Endothelial cell of umbilical vein (primary cell): Measurements from ENCODE around the gene ZNG1B. TPM values are rescaled to one million over a fixed set of nuclear protein-coding genes. Genes with fewer than 3 reads are reported as not detected.
"Not testable (repeated sequence)": the region's sequence is repeated elsewhere in the genome, so short reads cannot be mapped to it uniquely, and the experiment has no call there.

ENCODE experiments used
- BruUV-seq: library from RNA; stranded (reverse); fragments of 400-500 nt; replicated peaks from 2 replicates; lab custom pipeline; 2021; lab: Mats Ljungman, UMichigan
- CTCF ChIA-PET: fragments of 300-600, 350-600 bp; sonication (Branson Sonifier 250); formaldehyde crosslinking; loops from one replicate; lab custom pipeline; 2021; ENCODE audit warnings: antibody characterized with exemption, inconsistent platforms; lab: Charles Lee
- POLR2A ChIA-PET: fragments of 300-600, 350-600 bp; sonication (Branson Sonifier 250); formaldehyde crosslinking; loops from one replicate; lab custom pipeline; 2021; ENCODE audit warnings: antibody characterized with exemption, inconsistent platforms; lab: Charles Lee
- DNase-seq: peaks from one replicate; pipeline ENCODE4 v3.0.0-alpha.2; 2011; ENCODE audit warnings: low read depth, low spot score
- FAIRE-seq: peaks from 2 replicates; lab custom pipeline; 2011; peaks lifted over from hg19 to GRCh38; lab: Jason Lieb, UNC
- H2AFZ ChIP-seq: 2 replicates; pipeline ENCODE4 v1.6.0; 2012; ENCODE audit warnings: low read depth, low read length, control low read depth, inconsistent platforms
- H3K27ac ChIP-seq: 2 replicates; pipeline ENCODE4 v1.5.1; 2011; ENCODE audit warnings: low read depth, mild to moderate bottlenecking, control low read depth, low read length, moderate library complexity; ENCODE audit not compliant: insufficient read depth
- H3K27me3 ChIP-seq, 2 experiments: 2 replicates each; pipeline versions ENCODE4 v1.6.0 to v1.6.1; 2011; ENCODE audit warnings: low read length in 2 of 2, mixed read lengths in 1 of 2; ENCODE audit not compliant: control insufficient read depth in 2 of 2, insufficient read depth in 2 of 2
- H3K36me3 ChIP-seq, 2 experiments: 2 replicates in 1 of 2; 3 replicates in 1 of 2; pipeline ENCODE4 v1.5.1; 2011; ENCODE audit warnings: low read length in 2 of 2, mild to moderate bottlenecking in 1 of 2, moderate library complexity in 1 of 2; ENCODE audit not compliant: control insufficient read depth in 2 of 2, insufficient read depth in 2 of 2; ENCODE audit errors: extremely low read depth in 1 of 2
- H3K4me1 ChIP-seq: 3 replicates; pipeline ENCODE4 v1.5.1; 2011; ENCODE audit warnings: mild to moderate bottlenecking, low read length; ENCODE audit not compliant: control insufficient read depth, insufficient read depth; ENCODE audit errors: extremely low read depth
- H3K4me2 ChIP-seq: 2 replicates; pipeline ENCODE4 v1.6.1; 2011; ENCODE audit warnings: low read length, control low read depth, mixed read lengths; ENCODE audit not compliant: insufficient read depth
- H3K4me3 ChIP-seq, 3 experiments: fragments of 200-600 bp in 1 of 3; sonication (generic), shearing (Covaris generic) in 1 of 3; replicated peaks in 1 of 3; 2 replicates each; pipeline ENCODE4 v1.5.1; 2011 to 2016; ENCODE audit warnings: control low read depth in 3 of 3, low read length in 3 of 3, mild to moderate bottlenecking in 2 of 3, inconsistent platforms in 1 of 3, low read depth in 1 of 3, moderate library complexity in 1 of 3; ENCODE audit not compliant: insufficient read depth in 1 of 3
- H3K79me2 ChIP-seq: 2 replicates; pipeline ENCODE4 v1.6.0; 2012; ENCODE audit warnings: low read length, inconsistent platforms; ENCODE audit not compliant: control insufficient read depth, insufficient read depth
- H3K9ac ChIP-seq: replicated peaks from 2 replicates; pipeline ENCODE3; 2011; ENCODE audit warnings: low read length, control low read depth; ENCODE audit not compliant: insufficient read depth; ENCODE audit errors: extremely low read depth
- H3K9me1 ChIP-seq: replicated peaks from 3 replicates; pipeline ENCODE4 v1.6.0; 2011; ENCODE audit warnings: mild to moderate bottlenecking, low read length; ENCODE audit not compliant: control insufficient read depth, insufficient read depth; ENCODE audit errors: extremely low read depth
- H3K9me3 ChIP-seq: replicated peaks from 2 replicates; pipeline ENCODE4 v1.5.1; 2012; ENCODE audit warnings: low read length, inconsistent platforms; ENCODE audit not compliant: control insufficient read depth, insufficient read depth
- H4K20me1 ChIP-seq: replicated peaks from 2 replicates; pipeline ENCODE3; 2011; ENCODE audit warnings: mild to moderate bottlenecking, low read length; ENCODE audit not compliant: control insufficient read depth, insufficient read depth; ENCODE audit errors: extremely low read depth
- dilution Hi-C: fragments of 300-500 bp; cut with MboI; formaldehyde crosslinking; loops from one replicate; pipeline ENCODE4 v1.15.0; 2019; ENCODE audit warnings: low sequenced_read_pairs; ENCODE audit not compliant: extremely low pct_ligation_motif_present
- intact Hi-C: fragments of 100-400 bp; cut with micrococcal nuclease; formaldehyde crosslinking; loops from one replicate; pipeline ENCODE4 v1.10.0; 2022
- polyA plus RNA-seq, 4 experiments: library from polyadenylated mRNA; depleted of rRNA in 3 of 4; stranded (reverse) in 3 of 4; unstranded in 1 of 4; fragments of >200 nt; gene quantifications; 2 replicates each; pipeline versions ENCODE4 v1.2.1 to v1.2.3, GENCODE V29; 2011 to 2012; ENCODE audit warnings: missing spikeins in 1 of 4
- total RNA-seq: library from RNA; stranded (reverse); gene quantifications from 2 replicates; pipeline ENCODE4 v1.2.3, GENCODE V29; 2021

Gene ZNG1B
- total and polyA plus RNA-seq, 2 donors (not counting 3 experiments of a cell fraction or from before 2014, with no cell fraction given), result 12.6 to 31.3 TPM

DNA sequence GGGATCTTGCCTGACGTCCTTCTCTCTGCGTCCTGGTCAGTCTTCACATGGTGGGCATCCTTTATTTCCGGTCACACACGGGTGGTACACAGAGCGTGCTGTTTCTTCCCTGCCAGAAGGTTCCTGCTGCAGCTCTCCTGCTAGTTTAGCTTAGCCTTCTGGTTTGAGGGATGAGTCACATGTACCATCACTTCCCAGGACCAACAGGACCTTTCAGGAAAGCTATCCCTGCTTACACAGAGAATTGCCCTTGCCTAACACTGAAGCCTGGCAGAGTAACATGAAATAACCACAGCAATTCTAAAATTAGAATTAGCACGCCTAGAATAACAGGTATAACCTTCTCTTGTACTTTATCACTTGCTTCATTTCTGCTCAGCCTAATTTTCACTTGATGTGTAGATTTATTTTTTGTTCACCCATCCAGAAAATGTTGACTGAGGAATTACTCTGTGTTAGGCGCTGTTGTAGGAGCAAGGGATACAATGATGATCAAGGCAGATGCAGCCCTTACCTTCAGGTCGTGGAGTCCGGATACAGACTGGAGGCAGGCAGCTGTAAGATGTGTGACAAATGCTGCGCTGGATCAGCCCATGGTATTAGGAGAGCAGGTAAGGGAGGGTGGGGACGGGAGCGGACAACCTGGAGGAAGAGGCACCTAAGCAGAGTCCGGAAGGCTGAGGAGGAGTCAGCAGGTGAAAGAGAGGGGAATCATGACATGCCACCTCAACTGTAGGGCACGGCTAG is 70.1 kb downstream of the ZNG1B start:
- H3K36me3 ChIP-seq, BruUV-seq, FAIRE-seq, CTCF ChIA-PET, H3K4me2 ChIP-seq, dilution Hi-C loops, H3K27ac ChIP-seq, intact Hi-C loops, H3K79me2 ChIP-seq, H4K20me1 ChIP-seq, POLR2A ChIA-PET, H2AFZ ChIP-seq, H3K4me1 ChIP-seq, H3K9ac ChIP-seq, H3K9me3 ChIP-seq, H3K9me1 ChIP-seq, DNase-seq, H3K4me3 ChIP-seq: not testable (repeated sequence)
- H3K27me3 ChIP-seq, result peaks cover 13 to 23% of the 10 kb centered on the region in 2 experiments

DNA sequence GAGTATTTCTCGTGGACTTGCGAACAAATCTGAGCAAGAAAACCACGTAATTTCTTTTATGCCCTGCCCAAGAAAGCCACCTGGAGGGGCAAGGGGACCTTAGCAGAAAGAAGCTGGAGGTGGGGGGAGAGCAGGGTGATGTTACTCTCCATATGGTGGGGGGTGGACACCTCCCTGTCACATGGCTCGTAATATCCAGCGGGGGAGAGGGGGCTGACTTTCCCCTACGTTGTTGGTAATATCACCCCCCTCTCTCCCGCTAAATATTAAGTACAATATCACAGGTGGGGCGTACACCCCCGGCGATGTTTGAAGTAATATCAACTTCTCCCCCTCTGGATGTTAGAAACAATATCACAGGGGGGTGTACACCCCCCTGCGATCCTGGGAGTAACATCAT is 70.7 kb downstream of the ZNG1B start:
- H3K27ac ChIP-seq, H3K4me1 ChIP-seq, H3K4me3 ChIP-seq, POLR2A ChIA-PET, dilution Hi-C loops, BruUV-seq, H3K9me1 ChIP-seq, H2AFZ ChIP-seq, H4K20me1 ChIP-seq, intact Hi-C loops, DNase-seq, H3K9ac ChIP-seq, CTCF ChIA-PET, H3K9me3 ChIP-seq, H3K36me3 ChIP-seq, FAIRE-seq, H3K4me2 ChIP-seq, H3K79me2 ChIP-seq: not testable (repeated sequence)
- peaks cover 9 to 17% of the 10 kb centered on the region in 2 experiments for H3K27me3 ChIP-seq

DNA sequence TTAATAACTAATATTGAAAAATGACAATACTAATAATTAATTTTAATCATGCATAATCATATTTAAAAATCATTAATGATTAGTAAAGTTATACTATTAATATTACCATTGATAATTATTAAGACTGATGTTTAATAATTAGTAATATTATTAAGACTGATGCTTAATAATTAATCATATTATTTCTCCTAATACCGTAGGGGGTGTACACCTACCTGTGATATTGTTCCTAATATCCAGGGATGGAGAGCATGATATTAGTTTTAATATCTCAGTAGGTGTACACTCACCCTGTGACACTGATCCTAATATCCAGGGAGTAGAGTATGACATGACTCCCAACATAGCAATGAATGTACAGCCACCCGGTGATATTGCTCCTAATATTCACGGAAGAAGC is 73.4 kb downstream of the ZNG1B start:
- BruUV-seq, H3K9me3 ChIP-seq, H3K4me1 ChIP-seq, dilution Hi-C loops, H3K36me3 ChIP-seq, CTCF ChIA-PET, H3K27ac ChIP-seq, H2AFZ ChIP-seq, H3K4me2 ChIP-seq, FAIRE-seq, POLR2A ChIA-PET, DNase-seq, H4K20me1 ChIP-seq, H3K9ac ChIP-seq, H3K27me3 ChIP-seq, H3K4me3 ChIP-seq, H3K9me1 ChIP-seq, intact Hi-C loops, H3K79me2 ChIP-seq: not testable (repeated sequence)

DNA sequence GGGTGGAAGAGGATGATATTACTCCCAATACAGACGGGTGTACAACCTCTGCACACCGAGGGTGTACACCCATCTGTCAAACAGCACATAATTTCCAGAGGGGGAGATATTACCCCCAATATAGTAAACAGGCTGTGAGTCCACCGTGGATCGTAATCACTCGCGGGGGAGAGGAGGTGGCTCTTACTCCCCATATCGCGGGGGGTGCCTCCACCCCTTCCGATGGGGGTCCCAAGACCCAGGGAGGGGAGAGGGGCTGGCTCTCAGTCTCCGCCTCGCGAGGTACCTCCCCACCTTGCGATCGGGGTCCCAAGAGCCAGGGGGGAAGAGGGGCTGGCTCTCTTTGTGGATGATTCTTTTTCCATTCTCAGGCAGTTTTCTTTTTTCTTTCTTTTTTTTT is 74.4 kb downstream of the ZNG1B start:
- DNase-seq, H4K20me1 ChIP-seq, intact Hi-C loops, H3K4me1 ChIP-seq, H2AFZ ChIP-seq, dilution Hi-C loops, H3K27ac ChIP-seq, H3K9ac ChIP-seq, H3K36me3 ChIP-seq, FAIRE-seq, H3K9me3 ChIP-seq, H3K9me1 ChIP-seq, H3K4me3 ChIP-seq, BruUV-seq, H3K79me2 ChIP-seq, CTCF ChIA-PET, H3K27me3 ChIP-seq, POLR2A ChIA-PET, H3K4me2 ChIP-seq: not testable (repeated sequence)
